Lower leg skin (tissue), 4 donors: ENCODE results near the gene ARHGEF39. TPM values are rescaled to one million over a fixed set of nuclear protein-coding genes. Genes with fewer than 3 reads are reported as not detected.

Source experiments
- DNase-seq, 2 donors: peaks; one replicate each; pipeline ENCODE4 v3.0.0-alpha.2; 2019; ENCODE audit warnings: low spot score in 2 of 2
- H3K4me3 ChIP-seq: fragments of 200-600 bp; sonication (generic); 2 replicates; pipeline ENCODE4 v1.5.1; 2017; ENCODE audit warnings: mild to moderate bottlenecking, low read depth; ENCODE audit not compliant: poor library complexity, severe bottlenecking
- CTCF ChIP-seq, 3 donors: fragments of 450-650 bp; IDR thresholded peaks; one replicate each; pipeline ENCODE4 v1.5.1; 2016; ENCODE audit warnings: antibody characterized with exemption in 3 of 3, mild to moderate bottlenecking in 3 of 3, moderate library complexity in 2 of 3
- POLR2A ChIP-seq, 2 donors: fragments of 450-650 bp; IDR thresholded peaks; one replicate each; pipeline ENCODE4 v1.6.1; 2016 to 2017; ENCODE audit warnings: antibody characterized with exemption in 2 of 2, mild to moderate bottlenecking in 1 of 2, moderate library complexity in 1 of 2
- WGBS, 2 donors: methylation state at CpG; one replicate each; pipeline ENCODE4 v1.1.5; 2018; 5-methylcytosine and 5-hydroxymethylcytosine counted together
- intact Hi-C: fragments of 100-400 bp; cut with DNase I; formaldehyde crosslinking; loops from one replicate; pipeline ENCODE4 v1.15.0; 2023; ENCODE audit warnings: low total_unique reads
- total RNA-seq, 4 donors: library from RNA; depleted of rRNA; stranded (reverse); fragments of >200 nt; gene quantifications; one replicate each; pipeline ENCODE4 v1.1.0, GENCODE V29; 2016

Gene ARHGEF39
- total RNA-seq, 4 donors from 2014 or later, result 0.32 to 7.6 (median 0.86) TPM

GRCh38 chr9:35628389-35628991 is 36.5 kb downstream of the ARHGEF39 start:
- WGBS, 2 donors, result 91 to 97% methylated on average over 6 of the region's 6 CpGs
- peak in 1 of 2 donors; percentile 68 for DNase-seq
- intact Hi-C loops, result no loop called here
- no peak overlapping the region for H3K4me3 ChIP-seq
- TF ChIP-seq CTCF (IDR thresholded peaks at IDR 0.05) (no peak), POLR2A (IDR thresholded peaks at IDR 0.05) (no peak)

GRCh38 chr9:35627575-35627974 is 37.4 kb downstream of the ARHGEF39 start:
- 77 to 90% methylated on average over 2 of the region's 2 CpGs for WGBS, 2 donors
- no peak for DNase-seq

GRCh38 chr9:35619800-35620158 is 45.2 kb downstream of the ARHGEF39 start:
- no peak overlapping the region for H3K4me3 ChIP-seq
- TF ChIP-seq CTCF (IDR thresholded peaks at IDR 0.05), result no peak
- TF ChIP-seq POLR2A (IDR thresholded peaks at IDR 0.05), result no peak
- WGBS, 2 donors, result 69 to 83% methylated on average over 2 of the region's 2 CpGs
- peak in 1 of 2 donors; percentile 9 for DNase-seq
- intact Hi-C loops, result no loop called here

More at GRCh38 chr9:35627575-35627974, 37.4 kb downstream of the ARHGEF39 start:
- H3K4me3 ChIP-seq, result no peak overlapping the region
- intact Hi-C loops, result no loop called here
- no peak for TF ChIP-seq POLR2A (IDR thresholded peaks at IDR 0.05)
- no peak for TF ChIP-seq CTCF (IDR thresholded peaks at IDR 0.05)

- no peak for TF ChIP-seq CTCF (IDR thresholded peaks at IDR 0.05)
- no peak for TF ChIP-seq POLR2A (IDR thresholded peaks at IDR 0.05)
- WGBS, 2 donors, result 79 to 85% methylated on average over 17 of the region's 17 CpGs
- no peak overlapping the region for H3K4me3 ChIP-seq
- intact Hi-C loops, result no loop called here
- peak in 1 of 2 donors; percentile 87 for DNase-seq
These were observed 45.9 kb downstream of the ARHGEF39 start for GRCh38 chr9:35618854-35619799.

GRCh38 chr9:35618325-35618727 is 46.7 kb downstream of the ARHGEF39 start, which contains the start of gene CD72:
TSS of gene CD72 (minus strand) at chr9:35618413. CDS start at chr9:35618303, 110 bp downstream.
- intact Hi-C loops, result no loop called here
- peak in 1 of 2 donors; percentile 80 for DNase-seq
- H3K4me3 ChIP-seq, result no peak within 1 kb of the TSS
- TF ChIP-seq POLR2A (IDR thresholded peaks at IDR 0.05) (no peak), CTCF (IDR thresholded peaks at IDR 0.05) (no peak)
- 82 to 85% methylated on average over 7 of the region's 7 CpGs for WGBS, 2 donors
